ENCODE data around the gene SH3RF1.

- TF ChIP-seq MAX (IDR thresholded peaks at IDR 0.05) (no peak), CTCF (IDR thresholded peaks at IDR 0.05; ENCODE audit: low read depth, low read length, missing input control) (no peak), JUND (IDR thresholded peaks at IDR 0.05) (no peak), RAD21 (IDR thresholded peaks at IDR 0.05) (no peak), TAF1 (conservative IDR thresholded peaks at IDR 0.05) (no peak), ATF3 (IDR thresholded peaks at IDR 0.05) (no peak), ZBTB33 (IDR thresholded peaks at IDR 0.05) (no peak), SP1 (IDR thresholded peaks at IDR 0.05) (no peak), HNF4A (conservative IDR thresholded peaks at IDR 0.05) (no peak), GABPA (IDR thresholded peaks at IDR 0.05 in 1 of 2, conservative IDR thresholded peaks at IDR 0.05 in 1 of 2) (no peak), YY1 (IDR thresholded peaks at IDR 0.05) (no peak), EGR1 (IDR thresholded peaks at IDR 0.05; ENCODE audit: low read depth in 2 of 2) (no peak), FOXA1 (IDR thresholded peaks at IDR 0.05) (no peak)
Observed at GRCh38 chr4:169207436-169208089, 63.2 kb downstream of the SH3RF1 start.

Measured in liver (tissue), 3 donors.